IMR-90 (cell line): ENCODE measurements around the gene HNRNPM. TPM values are rescaled to one million over a fixed set of nuclear protein-coding genes. Genes with fewer than 3 reads are reported as not detected.

Source experiments
- ATAC-seq: fragments of 200-7000 bp; cut with Tn5 transposase; 2 replicates; pipeline ENCODE4 v1.9.1; 2020; ENCODE audit warnings: low read depth, mild to moderate bottlenecking, moderate library complexity
- BruUV-seq: library from RNA; stranded (reverse); fragments of 400-500 nt; replicated peaks from 2 replicates; lab custom pipeline; 2021; lab: Mats Ljungman, UMichigan
- CTCF ChIA-PET: fragments of 300-600 bp; formaldehyde crosslinking; extraction: SDS; loops from one replicate; lab custom pipeline; 2021; ENCODE audit warnings: antibody characterized with exemption; lab: Yijun Ruan, JAX
- POLR2A ChIA-PET: fragments of 300-600 bp; sonication (Branson Sonifier 250); formaldehyde crosslinking; loops from one replicate; lab custom pipeline; 2022; ENCODE audit warnings: antibody characterized with exemption; ENCODE audit not compliant: unreplicated experiment; lab: Charles Lee
- DNase-seq: peaks from one replicate; pipeline ENCODE4 v3.0.0; 2013
- H2AFZ ChIP-seq: replicated peaks from 2 replicates; pipeline ENCODE3; 2013; ENCODE audit warnings: low read length, mild to moderate bottlenecking; ENCODE audit not compliant: poor library complexity
- H2AK5ac ChIP-seq: 2 replicates; pipeline ENCODE4 v1.6.1; 2013; ENCODE audit warnings: low read depth, low read length, inconsistent platforms
- H2AK9ac ChIP-seq: replicated peaks from 2 replicates; pipeline ENCODE3; 2013; ENCODE audit warnings: mild to moderate bottlenecking, low read depth, low read length, moderate library complexity; ENCODE audit not compliant: poor library complexity
- H2BK120ac ChIP-seq: 2 replicates; pipeline ENCODE4 v1.6.1; 2013; ENCODE audit warnings: low read depth, low read length, inconsistent platforms
- H2BK15ac ChIP-seq: 3 replicates; pipeline ENCODE4 v1.6.1; 2013; ENCODE audit warnings: low read depth, low read length, inconsistent platforms
- H2BK20ac ChIP-seq: 2 replicates; pipeline ENCODE4 v1.6.1; 2013; ENCODE audit warnings: low read depth, mild to moderate bottlenecking, inconsistent platforms, low read length, moderate library complexity
- H2BK5ac ChIP-seq: 2 replicates; pipeline ENCODE4 v1.6.1; 2013; ENCODE audit warnings: mild to moderate bottlenecking, low read depth, low read length, inconsistent platforms; ENCODE audit not compliant: poor library complexity, severe bottlenecking
- H3K14ac ChIP-seq: replicated peaks from 2 replicates; pipeline ENCODE4 v1.6.1; 2013; ENCODE audit warnings: low read depth, low read length, inconsistent platforms
- H3K18ac ChIP-seq: 2 replicates; pipeline ENCODE4 v1.6.1; 2013; ENCODE audit warnings: low read depth, low read length, control low read depth
- H3K23ac ChIP-seq: 2 replicates; pipeline ENCODE4 v1.6.1; 2013; ENCODE audit warnings: low read depth, low read length, inconsistent platforms
- H3K27ac ChIP-seq: 2 replicates; pipeline ENCODE4 v1.5.1; 2013; ENCODE audit warnings: mild to moderate bottlenecking, control low read depth, low read length; ENCODE audit not compliant: insufficient read depth
- H3K27me3 ChIP-seq: 2 replicates; pipeline ENCODE4 v1.6.1; 2013; ENCODE audit warnings: low read length; ENCODE audit not compliant: control insufficient read depth, insufficient read depth
- H3K36me3 ChIP-seq: 2 replicates; pipeline ENCODE4 v1.6.1; 2013; ENCODE audit warnings: low read length, mixed read lengths; ENCODE audit not compliant: control insufficient read depth, insufficient read depth
- H3K4ac ChIP-seq: 2 replicates; pipeline ENCODE4 v1.6.1; 2013; ENCODE audit warnings: low read depth, low read length, inconsistent platforms
- H3K4me1 ChIP-seq: 2 replicates; pipeline ENCODE4 v1.6.1; 2013; ENCODE audit warnings: low read length, mixed read lengths; ENCODE audit not compliant: control insufficient read depth, insufficient read depth
- H3K4me2 ChIP-seq: 2 replicates; pipeline ENCODE4 v1.6.1; 2013; ENCODE audit warnings: low read depth, mild to moderate bottlenecking, control low read depth, low read length, moderate library complexity
- H3K4me3 ChIP-seq: 2 replicates; pipeline ENCODE4 v1.5.1; 2013; ENCODE audit warnings: low read depth, mild to moderate bottlenecking, control low read depth, low read length, moderate library complexity; ENCODE audit not compliant: insufficient read depth
- H3K56ac ChIP-seq: 2 replicates; pipeline ENCODE4 v1.6.1; 2013; ENCODE audit warnings: low read length, inconsistent platforms; ENCODE audit not compliant: insufficient read depth; ENCODE audit errors: extremely low read depth
- H3K79me1 ChIP-seq, 2 experiments: 2 replicates each; pipeline ENCODE4 v1.6.1; 2013; ENCODE audit warnings: low read length in 2 of 2, inconsistent platforms in 1 of 2, low read depth in 1 of 2
- H3K9ac ChIP-seq: 2 replicates; pipeline ENCODE4 v1.6.1; 2013; ENCODE audit warnings: low read depth, low read length, control low read depth
- H3K9me1 ChIP-seq: 2 replicates; pipeline ENCODE4 v1.6.1; 2013; ENCODE audit warnings: low read length, inconsistent platforms; ENCODE audit not compliant: insufficient read depth
- H3K9me3 ChIP-seq: 2 replicates; pipeline ENCODE4 v1.6.1; 2013; ENCODE audit warnings: low read length; ENCODE audit not compliant: control insufficient read depth, insufficient read depth
- H4K20me1 ChIP-seq: 2 replicates; pipeline ENCODE4 v1.6.1; 2013; ENCODE audit warnings: low read length, inconsistent platforms; ENCODE audit not compliant: insufficient read depth
- H4K5ac ChIP-seq: 2 replicates; pipeline ENCODE4 v1.6.1; 2013; ENCODE audit warnings: mild to moderate bottlenecking, low read depth, low read length, control low read depth
- H4K8ac ChIP-seq, 2 experiments: 2 replicates each; pipeline ENCODE4 v1.6.1; 2013; ENCODE audit warnings: low read depth in 2 of 2, low read length in 2 of 2, control low read depth in 1 of 2, inconsistent platforms in 1 of 2
- H4K91ac ChIP-seq: 2 replicates; pipeline ENCODE4 v1.6.1; 2013; ENCODE audit warnings: low read depth, low read length, inconsistent platforms; ENCODE audit not compliant: insufficient read depth
- CHD1 ChIP-seq: IDR thresholded peaks from 2 replicates; pipeline ENCODE4 v1.6.1; 2012; ENCODE audit warnings: low read depth, low read length, improper control_type of control experiment
- CTCF ChIP-seq: conservative IDR thresholded peaks from 2 replicates; pipeline ENCODE4 v1.5.1; 2012; ENCODE audit warnings: mild to moderate bottlenecking, low read depth, low read length, improper control_type of control experiment
- ELK1 ChIP-seq: fragments of 150-350 bp; IDR thresholded peaks from 2 replicates; pipeline ENCODE4 v1.6.1; 2016; ENCODE audit warnings: low read depth, mild to moderate bottlenecking, low read length, moderate library complexity, borderline replicate concordance
- MAFK ChIP-seq: IDR thresholded peaks from 2 replicates; pipeline ENCODE4 v1.6.1; 2012; ENCODE audit warnings: low read depth, low read length, improper control_type of control experiment
- MAZ ChIP-seq: IDR thresholded peaks from 2 replicates; pipeline ENCODE4 v1.6.1; 2012; ENCODE audit warnings: low read depth, mild to moderate bottlenecking, low read length, improper control_type of control experiment, moderate library complexity, borderline replicate concordance
- MXI1 ChIP-seq: IDR thresholded peaks from 2 replicates; pipeline ENCODE4 v1.6.1; 2012; ENCODE audit warnings: low read depth, mild to moderate bottlenecking, low read length, moderate library complexity, borderline replicate concordance
- NFE2L2 ChIP-seq: fragments of 150-350 bp; IDR thresholded peaks from 2 replicates; pipeline ENCODE4 v1.6.1; 2016; ENCODE audit warnings: low read depth, mild to moderate bottlenecking, low read length
- RCOR1 ChIP-seq: IDR thresholded peaks from 2 replicates; pipeline ENCODE4 v1.6.1; 2012; ENCODE audit warnings: mild to moderate bottlenecking, low read length, improper control_type of control experiment; ENCODE audit not compliant: insufficient replicate concordance
- USF2 ChIP-seq: fragments of 150-350 bp; IDR thresholded peaks from 2 replicates; pipeline ENCODE4 v1.6.1; 2017; ENCODE audit warnings: mild to moderate bottlenecking, antibody characterized with exemption, low read length, low read depth
- WGBS, 2 experiments: methylation state at CpG; one replicate each; pipeline versions ENCODE4 v1.1.5 to v1.1.7; 2013; ENCODE audit warnings: missing lambda C conversion rate in 2 of 2; ENCODE audit not compliant: insufficient read length in 1 of 2; ENCODE audit errors: extremely low coverage in 2 of 2; 5-methylcytosine and 5-hydroxymethylcytosine counted together
- dilution Hi-C: fragments of 300-500 bp; cut with HindIII; formaldehyde crosslinking; loops from one replicate; pipeline ENCODE4 v1.14.3; 2018; ENCODE audit warnings: low sequenced_read_pairs; ENCODE audit not compliant: unreplicated experiment
- in situ Hi-C: fragments of 300-500 bp; cut with MboI; formaldehyde crosslinking; loops from 3 replicates; pipeline ENCODE4 v1.14.3; 2019; ENCODE audit warnings: low sequenced_read_pairs, inconsistent platforms, mixed read lengths
- intact Hi-C: fragments of 100-400 bp; cut with micrococcal nuclease; formaldehyde crosslinking; loops from 2 replicates; pipeline ENCODE4 v1.10.0; 2022
- polyA plus RNA-seq, 3 experiments: library from polyadenylated mRNA; depleted of rRNA; stranded (reverse); fragments of >200 nt; gene quantifications; 2 replicates each; pipeline ENCODE4 v1.2.3, GENCODE V29; 2012; ENCODE audit warnings: low replicate concordance in 1 of 3
- total RNA-seq: library from RNA; depleted of rRNA; stranded (reverse); fragments of >200 nt; gene quantifications from 2 replicates; pipeline ENCODE4 v1.2.3, GENCODE V29; 2012

HNRNPM gene
- total and polyA plus RNA-seq, 2 of the 4 experiments (the other 2 are of a cell fraction) = 75.6 to 197 TPM

- Histone ChIP-seq H3K4me2 (no peak overlapping the region), H4K91ac (no peak overlapping the region), H3K9ac (no peak overlapping the region), H3K4me3 (no peak overlapping the region), H3K4ac (peak overlapping the region; percentile 9; the same call in 1 of the 2 replicates), H2BK120ac (no peak overlapping the region), H4K20me1 (no peaks in the 10 kb centered on the region), H2BK20ac (no peak overlapping the region), H3K9me1 (peaks cover 10% of the 10 kb centered on the region), H3K23ac (no peak overlapping the region), H2AK5ac (no peak overlapping the region), H2AFZ (peak overlapping the region; percentile 14), H4K8ac (0 out of 4 replicates have a peak overlapping the region, but pooled peaks of 1 of the 2 experiments have one; percentile 10), H3K27ac (no peak overlapping the region), H3K27me3 (no peaks in the 10 kb centered on the region), H3K18ac (no peak overlapping the region), H3K14ac (no peak overlapping the region), H2BK15ac (no peak overlapping the region), H4K5ac (no peak overlapping the region), H3K4me1 (peaks cover 11% of the 10 kb centered on the region), H3K79me1 (peaks cover 6 to 17% of the 10 kb centered on the region in 2 experiments; a peak in 3 of 4 replicates), H3K36me3 (peaks cover 2% of the 10 kb centered on the region; the same call in 1 of the 2 replicates), H2AK9ac (peak overlapping the region; percentile 78), H3K9me3 (no peaks in the 10 kb centered on the region), H2BK5ac (no peak overlapping the region), H3K56ac (no peak overlapping the region)
- intact Hi-C loops = no loop called here
- in situ Hi-C loops = no loop called here
- TF ChIP-seq MAZ = no peak
- no peak for TF ChIP-seq NFE2L2
- TF ChIP-seq MAFK = no peak
- no peak for TF ChIP-seq ELK1
- TF ChIP-seq CTCF = no peak
- no peak for TF ChIP-seq RCOR1
- no peak for TF ChIP-seq USF2
- TF ChIP-seq CHD1 = no peak
- TF ChIP-seq MXI1 = no peak
- ATAC-seq (no peak), DNase-seq (no peak)
- WGBS, 2 experiments = 84% methylated on average over 8 of the region's 11 CpGs; no CpG with 5 or more reads in 1 of the 2 experiments
- POLR2A ChIA-PET = no interaction called here
- CTCF ChIA-PET = no interaction called here
- no TSS peak for BruUV-seq
- dilution Hi-C loops = no loop called here
Observed at GRCh38 chr19:8515317-8515716, 70.5 kb downstream of the HNRNPM start.
